Esophagus squamous epithelium (tissue), 4 donors: ENCODE data around the gene PRKCB.

ENCODE experiments used
- CTCF ChIP-seq, 6 experiments: fragments of 450-650 bp in 4 of 6; fragments of 200-600 bp in 2 of 6; sonication (generic) in 2 of 6; IDR thresholded peaks; one replicate each; pipeline ENCODE4 v1.5.1; 2016 to 2019; ENCODE audit warnings: antibody characterized with exemption in 6 of 6, mild to moderate bottlenecking in 4 of 6, moderate library complexity in 4 of 6
- POLR2A ChIP-seq, 4 donors: fragments of 450-650 bp; IDR thresholded peaks; one replicate each; pipeline ENCODE4 v1.6.1; 2017; ENCODE audit warnings: antibody characterized with exemption in 4 of 4, mild to moderate bottlenecking in 4 of 4, moderate library complexity in 3 of 4

GRCh38 chr16:24009955-24010354, 174.2 kb downstream of the PRKCB start:
- TF ChIP-seq POLR2A (IDR thresholded peaks at IDR 0.05): no peak
- no peak for TF ChIP-seq CTCF (IDR thresholded peaks at IDR 0.05)
